DMS153 treated with DMSO at 0.1 percent for 48 hours (cell line): ENCODE results near the gene SHISAL1.
"Not testable (repeated sequence)": the region's sequence is repeated elsewhere in the genome, so short reads cannot be mapped to it uniquely, and the experiment has no call there.

ENCODE experiments used
- DNase-seq: peaks from one replicate; lab custom pipeline; 2025; ENCODE audit not compliant: unreplicated experiment; lab: John Stamatoyannopoulos, UW

The SHISAL1 gene

DNA sequence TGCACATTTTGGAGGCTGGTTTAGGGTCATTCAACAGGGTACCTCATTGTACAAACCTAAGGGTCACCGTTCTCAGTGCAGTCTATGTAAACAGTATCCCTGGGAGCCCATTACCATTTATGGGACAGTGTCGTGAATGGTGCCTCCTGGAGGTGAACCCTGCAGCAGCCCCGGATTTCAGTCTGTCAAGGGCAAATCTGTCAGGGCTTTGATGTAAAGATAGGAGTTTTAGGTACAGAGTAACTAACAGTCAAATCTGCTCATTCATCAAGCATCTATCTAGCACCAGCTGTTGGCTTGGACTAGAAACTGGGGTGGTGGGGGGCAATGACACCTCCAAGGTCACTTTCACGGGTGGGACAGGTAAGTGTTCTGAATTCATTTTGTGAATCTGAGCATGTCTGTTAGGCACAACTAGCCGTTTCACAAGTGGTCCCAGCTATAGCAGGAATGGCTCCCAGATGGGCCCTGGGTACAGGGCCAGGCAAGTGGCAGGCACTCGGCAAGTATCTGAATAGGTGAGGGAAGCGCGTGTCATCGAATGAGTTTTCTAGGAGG, 68.4 kb downstream of the SHISAL1 start:
- DNase-seq: no peak

DNA sequence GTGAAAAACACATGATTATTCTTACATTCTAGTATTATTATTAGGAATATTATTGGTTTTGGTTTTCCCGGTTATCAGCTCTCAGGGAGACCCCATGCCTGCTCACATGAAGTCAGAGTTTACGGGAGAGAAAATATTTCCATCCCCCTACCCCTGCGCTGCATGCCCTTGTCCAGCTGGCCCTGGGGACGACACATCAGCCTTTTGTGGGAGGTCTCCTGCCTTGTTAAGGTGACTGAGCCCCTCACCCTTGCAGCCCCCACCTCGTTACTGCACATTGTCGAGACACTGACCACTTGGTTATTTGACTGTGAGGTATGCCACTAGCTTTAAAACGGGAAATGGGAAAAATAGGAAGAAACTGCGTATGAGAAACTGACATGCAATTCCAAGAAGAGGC, 69.0 kb downstream of the SHISAL1 start:
- DNase-seq: no peak

DNA sequence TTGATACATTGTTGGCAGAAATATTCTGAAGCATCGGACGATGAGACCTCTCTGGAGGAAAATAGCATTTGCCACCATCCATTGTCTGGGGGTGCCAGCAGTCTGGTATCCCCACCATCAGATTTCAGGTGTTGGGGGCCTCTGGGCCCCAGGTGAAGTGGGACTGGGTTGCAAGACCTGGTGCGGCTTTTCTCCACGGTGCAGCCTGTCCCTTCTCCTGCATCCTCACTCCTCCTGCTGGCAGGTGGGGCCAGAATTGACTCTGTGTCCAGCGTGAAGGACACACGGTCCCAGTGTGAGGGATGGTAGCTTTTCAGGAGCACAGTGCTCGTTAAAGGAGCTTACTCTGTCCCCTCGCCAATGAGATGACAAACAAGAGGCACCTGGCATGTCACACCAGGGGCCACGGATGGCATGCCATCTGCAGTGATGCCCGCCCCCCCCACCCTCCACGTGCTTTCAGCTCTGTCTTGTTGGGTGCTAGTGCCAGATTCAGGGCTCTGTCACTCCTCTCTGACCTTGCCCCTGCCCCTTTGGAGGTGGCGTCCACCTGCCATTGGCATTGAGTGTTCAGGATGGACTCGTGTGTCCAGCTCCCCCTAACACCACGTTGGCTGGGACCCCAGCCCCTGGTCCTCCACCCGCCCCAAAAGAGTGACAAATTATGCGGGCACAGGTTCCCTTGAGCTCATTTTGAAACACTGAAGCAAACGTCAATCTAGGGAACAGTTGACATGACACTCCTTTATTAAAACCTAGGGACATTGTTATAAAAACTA, 69.6 kb downstream of the SHISAL1 start:
- DNase-seq: no peak

DNA sequence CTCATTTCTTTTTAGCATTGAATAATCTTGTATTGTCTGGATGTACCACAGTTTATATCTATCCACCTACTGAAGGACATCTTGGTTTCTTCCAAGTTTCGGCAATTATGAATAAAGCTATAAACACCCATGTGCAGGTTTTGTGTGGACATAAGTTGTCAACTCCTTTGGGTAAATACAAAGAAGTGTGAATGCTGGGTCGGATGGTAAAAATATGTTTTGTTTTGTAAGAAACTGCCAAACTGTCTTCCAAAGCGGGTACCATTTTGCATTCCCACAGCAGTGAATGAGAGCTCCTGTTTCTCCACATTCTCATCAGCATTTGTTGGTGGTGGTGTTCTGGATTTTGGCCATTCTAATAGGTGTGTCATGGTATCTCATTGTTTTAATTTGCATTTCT, 71.6 kb downstream of the SHISAL1 start:
- DNase-seq: not testable (repeated sequence)

DNA sequence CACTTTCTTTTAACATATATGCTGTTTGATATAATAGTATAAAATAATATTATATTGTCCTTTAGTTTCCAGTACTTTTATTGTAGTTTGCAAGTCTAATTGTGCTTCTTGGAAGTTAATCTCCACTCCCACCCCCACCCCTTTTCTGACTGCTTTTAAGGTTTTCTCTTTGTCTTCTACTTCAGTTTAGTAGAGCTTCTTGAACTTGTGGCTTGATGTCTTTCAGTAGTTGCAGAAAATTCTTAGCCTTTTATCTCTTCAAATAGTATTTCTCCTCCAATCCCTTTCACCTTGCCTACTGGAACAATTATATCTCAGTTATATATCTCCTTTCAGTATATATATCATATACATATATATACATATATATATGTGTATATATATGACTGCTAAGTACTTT, 75.5 kb downstream of the SHISAL1 start:
- DNase-seq: no peak

DNA sequence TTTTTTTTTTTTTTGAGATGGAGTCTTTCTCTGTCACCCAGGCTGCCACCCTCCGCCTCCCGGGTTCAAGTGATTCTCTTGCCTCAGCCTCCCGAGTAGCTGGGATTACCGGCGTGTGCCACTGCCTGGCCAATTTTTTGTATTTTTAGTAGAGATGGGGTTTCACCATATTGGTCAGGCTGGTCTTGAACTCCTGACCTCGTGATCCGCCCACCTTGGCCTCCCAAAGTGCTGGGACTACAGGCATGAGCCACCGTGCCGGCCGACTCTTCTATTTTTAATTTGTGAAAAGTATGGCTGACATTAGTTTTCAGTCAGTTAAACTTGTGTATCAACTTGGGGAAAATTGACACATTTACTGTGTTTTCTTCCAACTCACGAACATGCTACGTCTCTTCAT, 78.4 kb downstream of the SHISAL1 start:
- DNase-seq: not testable (repeated sequence)

DNA sequence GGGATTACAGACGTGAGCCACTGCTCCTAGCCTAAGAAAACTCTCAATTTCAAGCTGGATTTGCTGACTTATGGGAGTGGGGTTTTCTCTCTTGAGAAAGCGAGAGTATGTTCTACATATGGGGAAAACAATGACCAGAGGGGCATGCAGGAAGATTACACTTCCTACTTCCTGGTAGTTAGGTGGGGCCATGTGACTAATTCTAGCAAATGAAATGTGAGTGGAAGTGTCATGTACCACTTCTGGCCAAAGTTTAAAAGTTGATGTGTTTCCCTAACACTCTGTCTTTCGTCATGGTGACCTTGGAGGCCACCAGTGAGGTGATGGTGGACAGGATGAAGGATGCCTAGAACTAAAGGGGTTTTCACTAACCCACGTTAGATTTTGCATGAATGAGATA, 81.5 kb downstream of the SHISAL1 start:
- DNase-seq: no peak

DNA sequence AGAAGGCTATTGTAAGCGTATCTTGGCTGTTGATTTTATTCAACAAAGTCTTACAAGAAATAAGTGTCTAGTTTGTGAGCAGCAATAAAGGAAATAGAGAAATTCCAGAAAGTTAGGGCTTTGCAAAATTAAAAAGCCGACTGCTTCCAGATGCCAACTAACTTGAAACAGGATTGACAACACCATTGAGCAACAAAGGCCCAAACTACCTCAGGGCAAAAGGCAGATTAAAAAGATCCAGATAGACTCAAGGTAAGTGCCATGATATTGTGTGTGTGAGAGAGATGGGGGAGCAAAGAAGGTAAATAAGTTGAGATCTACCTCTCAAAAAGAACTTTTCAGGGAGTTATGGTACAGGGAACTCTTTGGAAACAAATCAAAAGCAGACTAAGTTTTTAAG, 82.9 kb downstream of the SHISAL1 start:
- DNase-seq: no peak

DNA sequence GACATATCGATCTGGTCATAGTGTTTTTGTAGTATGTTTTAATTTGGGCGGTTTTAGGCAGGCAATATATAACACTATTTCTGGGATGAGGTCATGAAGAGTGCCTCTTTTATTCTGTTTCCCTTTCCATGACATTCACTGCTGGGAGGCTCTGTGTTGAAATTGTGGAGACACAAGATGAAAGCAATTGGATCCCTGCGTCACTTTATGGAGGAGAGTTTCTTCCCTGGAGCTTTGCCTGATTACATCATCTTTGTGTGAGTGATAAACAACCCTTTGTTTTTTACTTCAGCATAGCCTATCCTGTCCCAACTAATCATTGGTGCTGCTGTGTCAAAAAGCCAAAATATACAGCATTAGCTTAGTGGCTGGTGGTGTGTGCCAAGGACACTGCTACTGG, 83.4 kb downstream of the SHISAL1 start:
- DNase-seq: no peak

DNA sequence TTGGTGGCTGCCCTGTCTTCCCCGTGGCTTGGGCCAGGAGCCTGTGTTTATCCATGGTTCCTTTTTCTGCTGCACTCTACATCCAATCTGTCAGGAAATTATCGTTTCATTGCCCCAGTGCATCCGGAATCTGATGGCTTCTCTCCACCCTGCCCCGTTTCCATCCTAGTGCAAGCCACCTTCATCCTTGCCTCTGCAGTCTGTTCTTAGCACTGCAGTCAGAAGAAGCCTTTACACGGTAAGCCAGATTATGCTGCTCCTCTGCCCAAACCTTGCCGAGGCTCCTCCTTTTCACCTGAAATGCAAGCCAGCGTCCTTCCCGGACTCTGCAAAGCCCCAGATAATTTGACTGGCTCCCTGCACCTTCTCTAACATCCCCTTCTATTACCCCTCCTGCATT, 86.9 kb downstream of the SHISAL1 start:
- DNase-seq: no peak

DNA sequence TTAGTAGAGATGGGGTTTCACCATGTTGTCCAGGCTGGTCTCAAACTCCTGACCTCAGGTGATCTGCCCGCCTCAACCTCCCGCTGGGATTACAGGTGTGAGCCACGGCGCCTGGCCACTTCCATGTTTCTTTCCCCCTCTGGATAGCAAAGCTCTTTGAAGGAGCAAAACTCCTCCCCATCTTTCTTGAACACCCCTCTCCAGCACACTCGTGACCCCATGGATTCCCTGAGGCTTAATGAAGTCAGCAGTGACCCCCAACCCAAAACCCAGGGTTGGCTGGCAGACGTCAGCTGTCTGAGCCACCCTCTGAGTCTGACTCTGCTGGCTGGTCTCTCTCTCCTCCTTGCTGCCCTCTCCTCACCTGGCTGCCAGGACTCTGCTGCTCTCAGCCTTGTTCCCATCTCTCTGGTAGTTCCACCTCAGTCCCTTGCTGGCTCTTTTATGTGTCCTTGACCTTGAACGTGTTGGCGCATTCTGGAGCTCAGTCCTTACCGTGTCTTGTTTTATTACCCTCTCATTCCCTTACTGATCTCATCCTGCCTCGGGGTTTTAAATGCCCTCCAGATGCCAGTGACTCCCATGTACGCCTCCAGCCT, 87.6 kb downstream of the SHISAL1 start:
- DNase-seq: no peak

DNA sequence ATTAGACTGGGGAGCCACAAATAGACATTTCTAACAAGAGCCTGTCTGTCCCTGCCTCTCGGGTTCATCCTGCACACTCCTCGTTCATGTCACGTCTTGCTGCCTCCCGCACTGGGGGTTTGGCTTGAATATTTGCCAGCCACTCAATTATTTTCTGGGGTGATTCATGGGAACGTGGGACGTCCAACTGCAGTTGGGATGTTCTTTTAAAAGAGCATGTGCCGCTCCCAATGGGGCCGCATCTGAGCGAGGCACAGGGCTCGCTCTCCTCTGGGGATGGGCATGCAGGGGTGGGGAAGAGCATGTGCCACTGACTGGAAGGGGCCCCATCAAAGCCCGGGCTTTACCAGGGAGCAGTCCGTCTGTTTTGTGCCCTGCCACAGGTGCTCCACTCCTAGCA, 88.6 kb downstream of the SHISAL1 start:
- DNase-seq: no peak

DNA sequence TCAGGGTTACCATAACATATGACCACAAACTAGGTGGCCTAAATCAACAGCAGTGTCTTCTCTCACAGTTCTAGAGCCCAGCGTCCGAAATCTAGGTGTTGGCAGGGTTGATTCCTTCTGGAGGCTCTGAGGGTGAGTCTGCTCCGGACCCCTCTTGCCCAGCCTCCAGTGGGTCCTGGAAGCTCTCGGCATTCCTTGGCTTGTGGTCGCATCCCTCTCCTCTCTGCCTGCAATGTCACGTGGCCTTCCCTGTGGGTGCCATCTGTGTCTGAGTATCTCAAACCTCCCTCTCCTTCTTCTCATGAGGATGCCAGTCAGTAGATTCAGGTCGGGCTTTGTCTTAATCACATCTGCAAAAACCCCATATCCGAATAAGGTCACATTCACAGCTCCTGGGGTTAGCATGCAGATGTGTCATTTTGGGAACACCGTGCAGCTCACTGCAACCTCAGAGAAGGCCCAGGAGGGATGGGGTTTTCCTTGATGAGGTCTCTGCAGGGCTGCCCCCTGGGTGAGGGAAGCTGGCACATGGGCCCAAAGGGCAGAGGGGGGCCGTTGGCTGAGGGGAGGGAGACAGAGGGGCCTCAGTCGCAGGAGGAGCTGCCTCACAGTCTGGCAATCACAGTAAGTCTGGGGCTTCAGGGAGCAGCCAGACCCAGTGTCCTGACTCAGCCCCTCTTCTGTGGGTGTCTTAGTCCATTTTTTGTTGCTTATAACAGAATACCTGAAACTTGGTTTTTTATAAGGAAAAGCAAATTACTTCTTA, 90.9 kb downstream of the SHISAL1 start:
- DNase-seq: no peak

DNA sequence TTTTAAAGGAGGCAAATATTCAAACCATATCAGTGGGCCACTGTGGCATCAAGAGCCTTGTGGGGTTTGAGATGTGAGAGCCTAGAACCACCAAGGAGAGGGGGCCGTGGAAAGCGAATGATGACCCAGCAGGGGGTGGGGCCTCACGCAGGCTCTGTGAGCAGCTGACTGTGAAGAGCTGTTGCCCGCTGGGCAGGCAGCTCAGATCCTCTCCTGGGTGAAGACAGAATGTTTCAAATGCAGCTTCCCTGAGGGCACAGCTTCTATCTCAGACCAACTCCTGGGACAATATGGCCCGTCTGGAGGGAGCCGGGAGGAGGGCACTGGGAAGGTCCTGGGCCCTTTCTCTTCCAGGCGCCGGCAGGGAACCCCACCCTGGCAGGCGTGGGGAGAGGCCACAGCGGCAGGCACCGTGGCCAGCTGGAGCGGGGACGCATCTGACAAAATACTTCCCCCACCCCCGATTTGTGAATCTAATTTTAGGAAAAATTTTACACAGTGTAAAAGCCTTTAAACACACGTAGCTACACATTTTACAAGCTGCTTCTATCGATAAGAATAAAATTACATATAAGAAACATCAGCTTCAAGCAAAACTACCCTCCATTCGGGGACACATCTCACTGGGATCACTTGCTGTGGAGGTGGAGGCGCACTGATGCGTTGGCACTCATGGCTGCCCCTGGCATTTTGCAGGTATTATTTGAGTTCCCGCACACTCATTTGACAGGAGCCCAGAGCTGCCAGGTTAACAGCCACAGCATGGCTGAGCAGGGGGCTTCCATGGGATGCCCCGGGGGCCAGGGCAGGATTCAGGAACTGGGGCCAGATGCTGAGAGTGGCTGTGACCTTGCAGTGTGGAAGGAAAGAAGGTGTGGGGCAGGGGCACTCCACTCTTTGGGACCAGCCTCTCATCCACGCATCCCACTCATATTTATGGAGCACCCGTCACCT, 91.7 kb downstream of the SHISAL1 start:
- no peak for DNase-seq

DNA sequence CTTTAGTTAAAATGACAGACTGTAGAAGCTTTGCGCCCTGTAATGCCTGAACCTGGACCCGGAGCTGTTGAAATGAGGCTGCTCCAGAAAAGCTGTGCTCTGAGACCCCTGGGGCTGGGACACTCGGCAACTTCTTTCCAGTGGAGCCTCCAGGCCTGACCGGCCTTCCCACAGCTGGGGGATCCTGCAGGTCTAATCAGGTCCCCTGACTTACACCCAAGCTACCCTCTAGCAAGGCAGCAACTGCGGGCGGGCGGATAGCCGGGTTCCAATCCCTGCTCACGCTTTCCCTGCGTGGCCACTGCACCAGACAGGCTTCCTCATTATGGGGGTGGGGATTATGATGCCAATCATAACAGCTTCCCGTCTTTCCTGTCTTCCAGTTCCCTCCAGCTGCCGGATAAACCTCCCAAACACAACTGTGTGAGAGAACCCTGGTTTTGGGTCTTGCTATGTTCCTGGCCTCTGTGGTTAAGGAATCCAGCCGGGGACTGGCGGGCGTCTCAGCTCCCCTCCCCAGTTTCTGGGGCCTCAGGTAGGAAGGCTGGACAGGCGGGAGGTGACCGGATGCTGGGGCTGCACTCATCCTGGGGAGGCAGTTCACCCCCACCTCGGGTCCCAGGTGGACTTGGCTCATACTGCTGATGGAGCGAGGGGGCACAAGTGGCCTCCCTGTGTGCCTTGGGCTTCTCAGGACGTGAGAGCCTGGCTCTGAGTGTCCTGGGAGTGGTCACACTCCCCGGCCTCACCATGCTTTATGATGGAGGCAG, 93.5 kb downstream of the SHISAL1 start:
- DNase-seq: no peak

DNA sequence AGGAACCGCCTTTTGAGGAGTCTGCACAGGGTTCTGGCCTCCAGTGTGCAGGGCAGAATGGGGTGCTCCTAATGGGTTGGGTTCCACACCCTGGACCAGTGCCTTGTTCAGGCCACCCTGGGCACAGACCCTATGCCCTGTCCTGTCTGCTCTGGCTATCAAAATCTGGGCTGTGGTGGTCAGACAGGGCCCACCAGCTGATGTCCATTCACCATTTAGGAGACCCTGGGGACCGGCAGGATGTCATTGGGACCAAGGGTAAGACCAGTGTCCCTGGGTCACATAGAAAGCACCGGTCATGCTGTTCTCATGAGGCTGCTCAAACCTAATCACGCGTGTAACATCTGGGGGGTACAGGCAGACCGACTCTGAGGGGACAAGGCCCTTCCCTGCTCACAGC, 94.7 kb downstream of the SHISAL1 start:
- DNase-seq: no peak

DNA sequence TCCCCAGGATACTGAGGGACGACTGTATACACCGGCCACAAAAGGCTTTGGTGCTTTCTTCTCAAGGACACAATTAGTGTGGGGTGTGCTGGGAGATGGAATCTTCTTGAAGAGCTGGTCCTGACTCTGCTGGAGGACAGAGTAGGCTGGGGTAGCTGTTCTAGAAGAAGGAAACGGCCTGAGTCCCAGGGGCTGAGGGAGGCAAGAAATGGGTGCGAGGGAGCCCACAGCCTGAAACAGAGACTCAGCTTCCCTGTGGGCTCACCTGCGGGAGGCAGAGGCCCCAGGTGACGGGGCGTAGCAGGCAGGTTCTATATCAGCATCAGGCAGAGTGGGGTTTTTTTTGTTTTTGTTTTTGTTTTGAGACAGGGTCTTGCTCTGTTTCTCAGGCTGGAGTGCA, 95.4 kb downstream of the SHISAL1 start:
- DNase-seq: no peak

DNA sequence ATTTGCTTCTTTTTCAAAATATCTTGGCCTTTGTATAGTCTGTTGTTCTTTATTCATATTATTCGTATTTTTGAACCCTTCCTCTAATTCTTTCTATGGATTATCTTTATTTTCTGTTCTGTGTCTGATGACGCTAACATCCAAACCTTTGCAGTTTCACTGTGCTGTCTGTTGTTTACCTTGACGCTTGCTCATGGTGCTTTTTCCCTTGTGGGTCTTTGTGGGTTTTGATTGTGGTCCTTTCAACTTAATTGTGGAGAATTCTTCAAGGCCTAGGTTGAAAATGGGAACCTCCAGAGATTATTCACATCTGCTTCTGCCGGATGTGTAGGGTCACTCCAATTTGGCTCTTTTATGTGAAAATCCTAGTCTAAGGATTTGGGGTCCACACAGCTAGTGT, 97.5 kb downstream of the SHISAL1 start:
- DNase-seq: no peak

DNA sequence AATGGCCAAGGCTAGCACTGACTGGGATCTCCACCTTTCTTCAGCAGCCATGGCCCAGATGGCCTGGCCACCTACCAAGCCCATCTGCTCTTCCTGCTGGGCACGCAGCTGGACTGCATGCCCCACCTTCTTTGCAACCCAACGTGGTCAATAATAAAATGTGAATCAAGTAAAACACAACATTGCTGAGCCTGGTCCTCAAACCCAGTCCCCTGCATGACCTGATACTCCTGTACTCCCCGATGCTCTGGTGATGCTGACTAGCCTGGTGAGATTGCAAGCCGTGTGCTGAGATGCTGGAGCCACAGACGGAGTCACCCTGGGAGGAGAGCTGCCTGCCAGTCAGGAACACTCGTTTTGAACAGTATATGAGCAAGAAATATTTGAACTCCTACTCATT, 98.0 kb downstream of the SHISAL1 start:
- DNase-seq: no peak

DNA sequence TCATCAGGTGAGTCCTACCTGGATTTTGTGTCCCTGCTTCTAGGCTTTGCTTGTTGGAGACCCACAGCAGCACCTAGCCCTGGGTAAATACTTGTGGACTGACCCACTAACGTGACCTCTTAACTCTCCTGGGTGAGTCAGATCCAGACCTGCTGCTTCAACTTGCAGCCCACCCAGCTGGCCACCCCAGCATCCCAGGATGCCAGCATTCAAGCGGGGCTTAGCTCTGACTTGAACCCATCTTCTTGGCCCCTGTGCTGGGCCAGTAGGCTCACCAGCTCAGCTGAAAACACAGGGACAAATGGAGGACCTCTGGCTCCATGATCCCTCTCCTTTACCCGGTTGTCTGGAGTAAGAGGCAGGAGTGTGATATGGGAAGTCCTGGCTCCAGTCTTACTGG, 98.6 kb downstream of the SHISAL1 start:
- DNase-seq: no peak
